Mononuclear cell (primary cell): ENCODE measurements around the gene IL36G. TPM values are rescaled to one million over a fixed set of nuclear protein-coding genes. Genes with fewer than 3 reads are reported as not detected.

Experiments used
- H3K27me3 ChIP-seq: 2 replicates; pipeline ENCODE4 v1.6.0; 2011; ENCODE audit warnings: low read length, control low read depth; ENCODE audit not compliant: insufficient read depth
- H3K4me1 ChIP-seq: 2 replicates; pipeline ENCODE4 v1.5.1; 2011; ENCODE audit warnings: mild to moderate bottlenecking, low read length, control low read depth; ENCODE audit not compliant: insufficient read depth
- H3K4me3 ChIP-seq: 2 replicates; pipeline ENCODE4 v1.5.1; 2011; ENCODE audit warnings: mild to moderate bottlenecking, low read length, moderate library complexity
- H3K9me3 ChIP-seq: 2 replicates; pipeline ENCODE4 v1.5.1; 2011; ENCODE audit warnings: low read depth, mild to moderate bottlenecking, control low read depth, low read length
- total RNA-seq: library from RNA; depleted of rRNA; stranded (reverse); fragments of >200 nt; gene quantifications from one replicate; pipeline ENCODE4 v1.2.3, GENCODE V29; 2012

The IL36G gene
- total RNA-seq, 1 donor = not detected

GRCh38 chr2:112958428-112959108 is 19.2 kb upstream of the IL36G start:
- Histone ChIP-seq H3K27me3 (no peaks in the 10 kb centered on the region), H3K9me3 (no peaks in the 10 kb centered on the region), H3K4me1 (no peaks in the 10 kb centered on the region), H3K4me3 (no peak overlapping the region)

- Histone ChIP-seq H3K9me3 (no peaks in the 10 kb centered on the region), H3K4me1 (no peaks in the 10 kb centered on the region), H3K27me3 (no peaks in the 10 kb centered on the region), H3K4me3 (no peak overlapping the region)
Measured at GRCh38 chr2:112959109-112959812, 18.5 kb upstream of the IL36G start.

GRCh38 chr2:112960230-112960825 is 17.5 kb upstream of the IL36G start:
- H3K4me1 ChIP-seq = no peaks in the 10 kb centered on the region
- H3K4me3 ChIP-seq = no peak overlapping the region
- no peaks in the 10 kb centered on the region for H3K9me3 ChIP-seq
- H3K27me3 ChIP-seq = no peaks in the 10 kb centered on the region

- H3K9me3 ChIP-seq = no peaks in the 10 kb centered on the region
- no peaks in the 10 kb centered on the region for H3K27me3 ChIP-seq
- H3K4me3 ChIP-seq = no peak overlapping the region
- H3K4me1 ChIP-seq = no peaks in the 10 kb centered on the region
Measured at GRCh38 chr2:112962308-112963175, 15.3 kb upstream of the IL36G start.

GRCh38 chr2:112967023-112967422 is 10.8 kb upstream of the IL36G start:
- Histone ChIP-seq H3K9me3 (no peaks in the 10 kb centered on the region), H3K4me1 (no peaks in the 10 kb centered on the region), H3K4me3 (no peak overlapping the region), H3K27me3 (no peaks in the 10 kb centered on the region)

- no peak overlapping the region for H3K4me3 ChIP-seq
- no peaks in the 10 kb centered on the region for H3K27me3 ChIP-seq
- H3K4me1 ChIP-seq = no peaks in the 10 kb centered on the region
- no peaks in the 10 kb centered on the region for H3K9me3 ChIP-seq
Measured at GRCh38 chr2:112972423-112973086, 5.3 kb upstream of the IL36G start.

- H3K9me3 ChIP-seq = no peaks in the 10 kb centered on the region
- H3K4me1 ChIP-seq = no peaks in the 10 kb centered on the region
- H3K27me3 ChIP-seq = no peaks in the 10 kb centered on the region
- H3K4me3 ChIP-seq = no peak overlapping the region
Measured at GRCh38 chr2:112973156-112973555, 4.7 kb upstream of the IL36G start.

- Histone ChIP-seq H3K9me3 (no peaks in the 10 kb centered on the region), H3K4me3 (no peak overlapping the region), H3K27me3 (no peaks in the 10 kb centered on the region), H3K4me1 (no peaks in the 10 kb centered on the region)
Measured at GRCh38 chr2:112979731-112980130, 1.9 kb downstream of the IL36G start.

GRCh38 chr2:112980537-112980936 is 2.7 kb downstream of the IL36G start:
- no peak overlapping the region for H3K4me3 ChIP-seq
- H3K9me3 ChIP-seq = no peaks in the 10 kb centered on the region
- H3K27me3 ChIP-seq = no peaks in the 10 kb centered on the region
- no peaks in the 10 kb centered on the region for H3K4me1 ChIP-seq

GRCh38 chr2:112985090-112985489 is 7.3 kb downstream of the IL36G start:
- no peaks in the 10 kb centered on the region for H3K27me3 ChIP-seq
- H3K4me3 ChIP-seq = no peak overlapping the region
- no peaks in the 10 kb centered on the region for H3K9me3 ChIP-seq

GRCh38 chr2:112989611-112990010 is 11.8 kb downstream of the IL36G start:
- no peaks in the 10 kb centered on the region for H3K4me1 ChIP-seq
- H3K27me3 ChIP-seq = peaks cover 4% of the 10 kb centered on the region
- peaks cover 18% of the 10 kb centered on the region for H3K9me3 ChIP-seq
- no peak overlapping the region for H3K4me3 ChIP-seq

More at GRCh38 chr2:112985090-112985489, 7.3 kb downstream of the IL36G start:
- no peaks in the 10 kb centered on the region for H3K4me1 ChIP-seq

GRCh38 chr2:112993831-112994230 is 16.0 kb downstream of the IL36G start:
- Histone ChIP-seq H3K4me3 (no peak overlapping the region), H3K27me3 (peaks cover 4% of the 10 kb centered on the region), H3K9me3 (peaks cover 18% of the 10 kb centered on the region), H3K4me1 (peaks cover 13% of the 10 kb centered on the region)

GRCh38 chr2:112994648-112995047 is 16.8 kb downstream of the IL36G start:
- Histone ChIP-seq H3K4me3 (no peak overlapping the region), H3K4me1 (peaks cover 13% of the 10 kb centered on the region), H3K9me3 (peaks cover 20% of the 10 kb centered on the region), H3K27me3 (peaks cover 4% of the 10 kb centered on the region)

- Histone ChIP-seq H3K9me3 (peaks cover 28% of the 10 kb centered on the region), H3K4me1 (peaks cover 13% of the 10 kb centered on the region), H3K4me3 (no peak overlapping the region)
Measured at GRCh38 chr2:112995346-112995920, 17.6 kb downstream of the IL36G start.

More at GRCh38 chr2:112995346-112995920, 17.6 kb downstream of the IL36G start:
- peaks cover 4% of the 10 kb centered on the region for H3K27me3 ChIP-seq
